Measurements from ENCODE around the gene RYR2.

RYR2 gene

GRCh38 chr1:237000191-237000590 is 41.8 kb upstream of the RYR2 start:
- no peak for TF ChIP-seq CTCF (IDR thresholded peaks at IDR 0.05; ENCODE audit: extremely low read depth, insufficient read depth, missing control alignments)
- in situ Hi-C loops (cut with MboI; ENCODE audit: low pct_unique_long_range_greater_than_20kb, low sequenced_read_pairs, unreplicated experiment): no loop called here
- DNase-seq (ENCODE audit: low spot score): no peak

- in situ Hi-C loops (cut with MboI; ENCODE audit: low pct_unique_long_range_greater_than_20kb, low sequenced_read_pairs, unreplicated experiment): no loop called here
- no peak for DNase-seq (ENCODE audit: low spot score)
- no peak for TF ChIP-seq CTCF (IDR thresholded peaks at IDR 0.05; ENCODE audit: extremely low read depth, insufficient read depth, missing control alignments)
Measured at GRCh38 chr1:237003516-237003915, 38.5 kb upstream of the RYR2 start.

GRCh38 chr1:237004116-237004515 is 37.9 kb upstream of the RYR2 start, which contains the start of gene MT1HL1:
Gene MT1HL1, minus strand, starts transcription at chr1:237004441. Its CDS starts 69 bp downstream, at chr1:237004372.
- in situ Hi-C loops (cut with MboI; ENCODE audit: low pct_unique_long_range_greater_than_20kb, low sequenced_read_pairs, unreplicated experiment): no loop called here
- no peak for TF ChIP-seq CTCF (IDR thresholded peaks at IDR 0.05; ENCODE audit: extremely low read depth, insufficient read depth, missing control alignments)
- no peak for DNase-seq (ENCODE audit: low spot score)

- TF ChIP-seq CTCF (IDR thresholded peaks at IDR 0.05; ENCODE audit: extremely low read depth, insufficient read depth, missing control alignments): no peak
- DNase-seq (ENCODE audit: low spot score): no peak
Measured at GRCh38 chr1:237005674-237006073, 36.3 kb upstream of the RYR2 start.

GRCh38 chr1:237007147-237007881 is 34.7 kb upstream of the RYR2 start:
- in situ Hi-C loops (cut with MboI; ENCODE audit: low pct_unique_long_range_greater_than_20kb, low sequenced_read_pairs, unreplicated experiment): no loop called here
- no peak for TF ChIP-seq CTCF (IDR thresholded peaks at IDR 0.05; ENCODE audit: extremely low read depth, insufficient read depth, missing control alignments)
- no peak for DNase-seq (ENCODE audit: low spot score)

More at GRCh38 chr1:237005674-237006073, 36.3 kb upstream of the RYR2 start:
- in situ Hi-C loops (cut with MboI; ENCODE audit: low pct_unique_long_range_greater_than_20kb, low sequenced_read_pairs, unreplicated experiment): no loop called here

GRCh38 chr1:237009611-237010010 is 32.4 kb upstream of the RYR2 start:
- in situ Hi-C loops (cut with MboI; ENCODE audit: low pct_unique_long_range_greater_than_20kb, low sequenced_read_pairs, unreplicated experiment): no loop called here
- no peak for DNase-seq (ENCODE audit: low spot score)
- no peak for TF ChIP-seq CTCF (IDR thresholded peaks at IDR 0.05; ENCODE audit: extremely low read depth, insufficient read depth, missing control alignments)
